ENCODE measurements around the gene COL5A1. TPM values are rescaled to one million over a fixed set of nuclear protein-coding genes. Genes with fewer than 3 reads are reported as not detected.
"Not testable (repeated sequence)": the region's sequence is repeated elsewhere in the genome, so short reads cannot be mapped to it uniquely, and the experiment has no call there.

The COL5A1 gene
- polyA plus RNA-seq, 3 donors, result 0.01 TPM; not detected in 2

DNA sequence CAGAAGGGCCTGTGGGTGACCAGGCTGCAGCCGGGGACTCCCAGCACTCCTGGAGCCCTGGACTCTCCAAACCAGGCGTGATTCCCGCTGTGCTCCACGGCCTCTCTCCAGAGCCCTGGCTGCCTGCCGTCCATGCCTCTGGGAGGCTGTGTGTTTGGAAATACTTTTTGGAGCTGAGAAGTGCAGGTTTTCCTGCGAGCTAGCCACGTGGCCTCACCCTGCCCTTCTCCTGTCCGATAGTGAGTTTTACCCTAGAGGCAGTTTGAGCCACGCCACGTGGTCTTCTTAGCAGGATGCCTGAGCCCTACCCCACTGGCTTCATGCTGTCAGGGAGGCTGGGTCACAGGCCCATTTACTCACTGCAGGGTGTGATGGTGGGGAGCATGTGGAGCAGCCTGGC lies 71.3 kb downstream of the COL5A1 start:
- Histone ChIP-seq H3K79me2 (ENCODE audit: insufficient read depth, low read length) (no peaks in the 10 kb centered on the region), H3K4me1 (ENCODE audit: control insufficient read depth in 1 of 2, insufficient read depth in 2 of 2, low read length in 2 of 2) (no peaks in the 10 kb centered on the region), H3K36me3 (replicated peaks in 1 of 2; ENCODE audit: control insufficient read depth in 1 of 2, insufficient read depth in 2 of 2, low read length in 2 of 2) (no peaks in the 10 kb centered on the region), H2AFZ (ENCODE audit: insufficient read depth, low read depth, low read length, poor library complexity, severe bottlenecking) (no peak overlapping the region), H3K27ac (ENCODE audit: low read depth in 1 of 2, low read length in 2 of 2) (no peak overlapping the region), H3K9me3 (replicated peaks in 1 of 2; ENCODE audit: control insufficient read depth in 1 of 2, insufficient read depth in 1 of 2, low read length in 2 of 2) (no peaks in the 10 kb centered on the region), H3K4me2 (replicated peaks; ENCODE audit: extremely low read depth, low read length, poor library complexity, severe bottlenecking) (no peak overlapping the region), H3K9ac (ENCODE audit: insufficient read depth, low read length, poor library complexity, severe bottlenecking) (no peak overlapping the region), H4K20me1 (ENCODE audit: insufficient read depth, low read length) (no peaks in the 10 kb centered on the region), H3K4me3 (replicated peaks in 1 of 3; ENCODE audit: low read depth in 2 of 3, low read length in 3 of 3) (no peak overlapping the region), H3K27me3 (ENCODE audit: control insufficient read depth in 2 of 2, insufficient read depth in 2 of 2, low read length in 2 of 2) (no peaks in the 10 kb centered on the region)
- intact Hi-C loops (cut with micrococcal nuclease), result no loop called here
- Mint-ChIP-seq H3K9me3 (peaks cover 0 to 15% (median 7%) of the 10 kb centered on the region in 7 donors), H3K4me1 (no peaks in the 10 kb centered on the region), H3K27ac (no peak overlapping the region), H3K27me3 (ENCODE audit: low read depth in 3 of 3) (peaks cover 6 to 12% (median 7%) of the 10 kb centered on the region in 3 donors), H3K4me3 (no peak overlapping the region), H3K36me3 (no peaks in the 10 kb centered on the region)
- TF ChIP-seq, protein P1, sequence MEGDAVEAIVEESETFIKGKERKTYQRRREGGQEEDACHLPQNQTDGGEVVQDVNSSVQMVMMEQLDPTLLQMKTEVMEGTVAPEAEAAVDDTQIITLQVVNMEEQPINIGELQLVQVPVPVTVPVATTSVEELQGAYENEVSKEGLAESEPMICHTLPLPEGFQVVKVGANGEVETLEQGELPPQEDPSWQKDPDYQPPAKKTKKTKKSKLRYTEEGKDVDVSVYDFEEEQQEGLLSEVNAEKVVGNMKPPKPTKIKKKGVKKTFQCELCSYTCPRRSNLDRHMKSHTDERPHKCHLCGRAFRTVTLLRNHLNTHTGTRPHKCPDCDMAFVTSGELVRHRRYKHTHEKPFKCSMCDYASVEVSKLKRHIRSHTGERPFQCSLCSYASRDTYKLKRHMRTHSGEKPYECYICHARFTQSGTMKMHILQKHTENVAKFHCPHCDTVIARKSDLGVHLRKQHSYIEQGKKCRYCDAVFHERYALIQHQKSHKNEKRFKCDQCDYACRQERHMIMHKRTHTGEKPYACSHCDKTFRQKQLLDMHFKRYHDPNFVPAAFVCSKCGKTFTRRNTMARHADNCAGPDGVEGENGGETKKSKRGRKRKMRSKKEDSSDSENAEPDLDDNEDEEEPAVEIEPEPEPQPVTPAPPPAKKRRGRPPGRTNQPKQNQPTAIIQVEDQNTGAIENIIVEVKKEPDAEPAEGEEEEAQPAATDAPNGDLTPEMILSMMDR (IDR thresholded peaks at IDR 0.05), result no peak
- WGBS (ENCODE audit: insufficient coverage), result 88% methylated on average over 9 of the region's 10 CpGs
- no peak for DNase-seq

DNA sequence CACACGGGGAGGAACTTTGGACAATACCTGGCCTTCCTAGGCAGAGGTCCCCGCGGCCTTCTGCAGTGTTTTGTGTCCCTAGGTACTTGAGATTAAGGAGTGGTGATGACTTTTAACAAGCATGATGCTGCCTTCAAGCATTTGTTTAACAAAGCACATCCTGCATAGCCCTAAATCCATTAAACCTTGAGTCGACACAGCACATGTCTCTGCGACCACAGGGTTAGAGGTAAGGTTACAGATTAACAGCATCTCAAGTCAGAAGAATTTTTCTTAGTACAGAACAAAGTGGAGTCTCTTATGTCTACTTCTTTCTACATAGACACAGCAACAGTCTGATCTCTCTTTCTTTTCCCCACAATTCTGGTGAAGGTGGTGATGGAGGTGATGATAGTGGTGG lies 73.9 kb downstream of the COL5A1 start:
- H3K27ac ChIP-seq (ENCODE audit: low read depth in 1 of 2, low read length in 2 of 2); H3K4me3 Mint-ChIP-seq; H3K36me3 Mint-ChIP-seq; H3K27me3 ChIP-seq (ENCODE audit: control insufficient read depth in 2 of 2, insufficient read depth in 2 of 2, low read length in 2 of 2); intact Hi-C loops (cut with micrococcal nuclease); H3K4me1 ChIP-seq (ENCODE audit: control insufficient read depth in 1 of 2, insufficient read depth in 2 of 2, low read length in 2 of 2); H2AFZ ChIP-seq (ENCODE audit: insufficient read depth, low read depth, low read length, poor library complexity, severe bottlenecking); H3K36me3 ChIP-seq (replicated peaks in 1 of 2; ENCODE audit: control insufficient read depth in 1 of 2, insufficient read depth in 2 of 2, low read length in 2 of 2); H3K79me2 ChIP-seq (ENCODE audit: insufficient read depth, low read length); H3K9me3 ChIP-seq (replicated peaks in 1 of 2; ENCODE audit: control insufficient read depth in 1 of 2, insufficient read depth in 1 of 2, low read length in 2 of 2); H3K4me2 ChIP-seq (replicated peaks; ENCODE audit: extremely low read depth, low read length, poor library complexity, severe bottlenecking); H3K27ac Mint-ChIP-seq; H3K4me1 Mint-ChIP-seq; DNase-seq; H3K9ac ChIP-seq (ENCODE audit: insufficient read depth, low read length, poor library complexity, severe bottlenecking); H3K4me3 ChIP-seq (replicated peaks in 1 of 3; ENCODE audit: low read depth in 2 of 3, low read length in 3 of 3); H4K20me1 ChIP-seq (ENCODE audit: insufficient read depth, low read length): not testable (repeated sequence)
- H3K9me3 Mint-ChIP-seq, result peaks cover 0 to 15% (median 7%) of the 10 kb centered on the region in 7 donors
- no CpG with 5 or more reads among the region's 5 CpGs for WGBS (ENCODE audit: insufficient coverage)
- peaks cover 7 to 16% (median 12%) of the 10 kb centered on the region in 3 donors for H3K27me3 Mint-ChIP-seq (ENCODE audit: low read depth in 3 of 3)

Data from CD14-positive monocyte (primary cell).